ENCODE results near the gene CSMD2. TPM values are rescaled to one million over a fixed set of nuclear protein-coding genes. Genes with fewer than 3 reads are reported as not detected.

Gene CSMD2
- polyA plus RNA-seq, 1 donor = 0.36 TPM

DNA sequence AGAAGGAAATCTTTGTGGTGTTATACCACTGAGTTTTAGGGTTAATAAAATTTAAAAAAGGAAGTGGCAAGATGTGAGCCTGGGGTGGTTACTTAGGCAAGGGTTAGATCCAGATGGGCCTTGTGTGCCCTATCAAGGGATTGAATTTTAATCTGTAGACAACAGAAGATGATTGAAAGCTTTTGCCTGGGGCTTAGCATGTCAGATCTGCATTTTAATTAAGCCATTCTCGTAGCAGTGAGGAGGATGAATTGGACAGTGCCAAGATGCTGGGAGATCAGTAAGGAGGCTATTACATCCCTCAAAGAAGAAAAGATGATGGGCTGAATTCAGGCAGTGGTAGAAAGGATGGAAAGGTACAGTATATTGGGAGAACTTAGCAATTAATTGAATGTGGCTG lies 258.9 kb downstream of the CSMD2 start:
- H3K27ac ChIP-seq (ENCODE audit: low read length) = no peak overlapping the region
- no peaks in the 10 kb centered on the region for H3K36me3 ChIP-seq (ENCODE audit: control insufficient read depth, insufficient read depth, low read length)
- no peaks in the 10 kb centered on the region for H3K9me3 ChIP-seq (ENCODE audit: control insufficient read depth, low read depth, low read length)
- no peak overlapping the region for H3K4me3 ChIP-seq (ENCODE audit: low read length)
- H3K27me3 ChIP-seq (ENCODE audit: control insufficient read depth, insufficient read depth, low read length) = peaks cover 3% of the 10 kb centered on the region
- no peaks in the 10 kb centered on the region for H3K4me1 ChIP-seq (ENCODE audit: control insufficient read depth, insufficient read depth, low read length)
- no CpG with 5 or more reads among the region's 1 CpG for WGBS (ENCODE audit: insufficient coverage, low lambda C conversion rate)
- DNase-seq = no peak

DNA sequence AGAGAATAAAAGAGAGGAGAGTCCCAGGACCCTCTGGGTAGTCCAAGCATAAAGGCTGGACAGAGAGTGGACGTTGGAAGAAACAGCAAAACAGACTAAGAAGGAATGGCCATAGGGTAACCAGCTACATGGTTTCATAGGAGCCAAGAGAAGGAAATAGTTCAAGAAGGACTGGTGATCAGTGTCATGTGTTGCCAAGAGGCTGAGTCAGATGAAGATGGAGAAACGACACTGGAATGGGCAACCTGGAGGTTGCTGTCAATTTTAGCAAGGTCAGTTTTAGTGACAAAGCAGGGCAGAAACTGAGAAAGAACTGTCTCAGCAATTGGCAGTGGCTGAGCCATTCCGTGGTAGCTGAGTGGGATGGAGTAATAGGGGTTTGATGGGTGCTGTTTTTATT lies 259.8 kb downstream of the CSMD2 start:
- 100% methylated on average over 1 of the region's 3 CpGs for WGBS (ENCODE audit: insufficient coverage, low lambda C conversion rate)
- peaks cover 3% of the 10 kb centered on the region for H3K27me3 ChIP-seq (ENCODE audit: control insufficient read depth, insufficient read depth, low read length)
- no peaks in the 10 kb centered on the region for H3K9me3 ChIP-seq (ENCODE audit: control insufficient read depth, low read depth, low read length)
- H3K4me1 ChIP-seq (ENCODE audit: control insufficient read depth, insufficient read depth, low read length) = no peaks in the 10 kb centered on the region
- no peak overlapping the region for H3K27ac ChIP-seq (ENCODE audit: low read length)
- no peak overlapping the region for H3K4me3 ChIP-seq (ENCODE audit: low read length)
- no peak for DNase-seq
- no peaks in the 10 kb centered on the region for H3K36me3 ChIP-seq (ENCODE audit: control insufficient read depth, insufficient read depth, low read length)

DNA sequence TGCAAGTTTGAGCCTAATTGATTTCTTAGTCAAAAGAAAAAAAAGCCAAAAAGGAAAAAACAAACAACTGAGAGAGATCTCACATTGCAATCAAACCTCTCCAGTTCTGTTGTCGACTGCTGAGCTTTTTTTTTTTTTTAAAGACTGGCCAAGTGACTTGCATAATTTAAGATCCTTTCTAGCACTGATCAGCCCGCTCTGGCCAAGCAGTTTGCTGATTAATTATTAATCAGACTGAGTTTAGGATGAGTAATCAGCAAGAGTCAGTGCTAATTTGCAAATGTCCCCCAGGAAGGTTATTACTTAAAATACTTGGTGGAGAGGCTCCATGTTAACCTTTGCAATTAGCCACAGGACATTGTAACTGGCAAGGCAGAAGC lies 261.8 kb downstream of the CSMD2 start:
- H3K27me3 ChIP-seq (ENCODE audit: control insufficient read depth, insufficient read depth, low read length) = peaks cover 3% of the 10 kb centered on the region
- H3K27ac ChIP-seq (ENCODE audit: low read length) = no peak overlapping the region
- WGBS (ENCODE audit: insufficient coverage, low lambda C conversion rate) = no CpG with 5 or more reads among the region's 2 CpGs
- no peaks in the 10 kb centered on the region for H3K9me3 ChIP-seq (ENCODE audit: control insufficient read depth, low read depth, low read length)
- DNase-seq = no peak
- H3K36me3 ChIP-seq (ENCODE audit: control insufficient read depth, insufficient read depth, low read length) = no peaks in the 10 kb centered on the region
- H3K4me3 ChIP-seq (ENCODE audit: low read length) = no peak overlapping the region
- H3K4me1 ChIP-seq (ENCODE audit: control insufficient read depth, insufficient read depth, low read length) = no peaks in the 10 kb centered on the region

DNA sequence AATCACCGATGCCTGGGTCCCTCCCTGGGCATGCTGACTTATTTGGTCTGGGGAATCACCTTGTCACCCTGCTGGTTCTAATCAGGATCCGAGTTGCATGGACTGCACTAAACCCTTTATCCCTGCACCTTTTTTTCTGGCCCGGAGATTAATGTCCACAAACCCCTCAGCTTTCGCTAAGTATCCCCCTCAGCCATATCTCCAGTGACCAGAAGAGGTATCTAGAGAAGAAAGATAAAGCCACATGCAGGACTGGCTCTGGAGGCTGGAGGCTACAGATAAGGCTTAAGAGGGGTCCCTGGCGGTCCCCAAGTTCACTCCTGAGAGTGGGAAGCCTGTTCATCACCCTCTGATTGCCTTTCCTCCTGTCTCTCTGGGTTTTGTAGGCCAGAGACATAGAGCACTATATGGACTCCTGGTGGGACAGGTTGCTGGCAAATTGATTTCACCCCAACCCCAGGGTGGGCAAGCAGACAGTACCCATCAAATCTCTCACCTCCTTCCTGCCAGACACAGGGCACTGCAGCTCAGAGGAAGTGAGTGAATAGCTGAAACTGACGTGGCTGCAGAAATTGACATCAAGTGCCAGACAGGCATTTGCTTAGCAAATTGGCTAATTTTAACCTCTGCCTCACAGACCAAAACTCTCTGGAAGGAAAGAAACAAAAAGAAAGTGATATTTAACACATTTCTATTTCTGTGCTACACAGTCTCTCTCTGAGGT lies 262.4 kb downstream of the CSMD2 start:
- Histone ChIP-seq H3K27me3 (ENCODE audit: control insufficient read depth, insufficient read depth, low read length) (peaks cover 3% of the 10 kb centered on the region), H3K4me3 (ENCODE audit: low read length) (no peak overlapping the region), H3K9me3 (ENCODE audit: control insufficient read depth, low read depth, low read length) (no peaks in the 10 kb centered on the region), H3K4me1 (ENCODE audit: control insufficient read depth, insufficient read depth, low read length) (no peaks in the 10 kb centered on the region), H3K36me3 (ENCODE audit: control insufficient read depth, insufficient read depth, low read length) (no peaks in the 10 kb centered on the region), H3K27ac (ENCODE audit: low read length) (no peak overlapping the region)
- 20% methylated on average over 1 of the region's 6 CpGs for WGBS (ENCODE audit: insufficient coverage, low lambda C conversion rate)
- no peak for DNase-seq

DNA sequence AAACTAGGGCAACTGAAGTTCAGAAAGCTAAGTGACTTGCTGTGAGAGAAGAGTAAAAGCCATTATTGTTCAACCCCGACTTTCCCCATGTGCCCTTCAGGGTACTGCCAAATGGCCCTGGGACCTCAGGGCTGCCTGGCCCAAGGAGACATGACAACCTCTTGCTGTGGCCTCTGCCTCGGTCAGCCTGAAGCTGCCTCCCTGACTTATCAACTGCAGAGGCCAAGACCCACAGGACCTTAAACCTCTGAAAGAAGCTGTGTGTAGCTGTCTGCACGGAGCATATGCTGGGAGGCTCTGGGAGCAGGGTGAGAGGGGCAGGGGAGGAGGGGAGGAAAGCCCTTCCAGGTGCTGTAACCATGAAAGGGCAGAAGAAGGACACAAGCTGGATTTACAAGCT lies 265.3 kb downstream of the CSMD2 start:
- no peak for DNase-seq
- no peaks in the 10 kb centered on the region for H3K4me1 ChIP-seq (ENCODE audit: control insufficient read depth, insufficient read depth, low read length)
- no peak overlapping the region for H3K4me3 ChIP-seq (ENCODE audit: low read length)
- no peaks in the 10 kb centered on the region for H3K9me3 ChIP-seq (ENCODE audit: control insufficient read depth, low read depth, low read length)
- H3K36me3 ChIP-seq (ENCODE audit: control insufficient read depth, insufficient read depth, low read length) = no peaks in the 10 kb centered on the region
- no CpG with 5 or more reads among the region's 3 CpGs for WGBS (ENCODE audit: insufficient coverage, low lambda C conversion rate)
- no peak overlapping the region for H3K27ac ChIP-seq (ENCODE audit: low read length)
- peaks cover 3% of the 10 kb centered on the region for H3K27me3 ChIP-seq (ENCODE audit: control insufficient read depth, insufficient read depth, low read length)

DNA sequence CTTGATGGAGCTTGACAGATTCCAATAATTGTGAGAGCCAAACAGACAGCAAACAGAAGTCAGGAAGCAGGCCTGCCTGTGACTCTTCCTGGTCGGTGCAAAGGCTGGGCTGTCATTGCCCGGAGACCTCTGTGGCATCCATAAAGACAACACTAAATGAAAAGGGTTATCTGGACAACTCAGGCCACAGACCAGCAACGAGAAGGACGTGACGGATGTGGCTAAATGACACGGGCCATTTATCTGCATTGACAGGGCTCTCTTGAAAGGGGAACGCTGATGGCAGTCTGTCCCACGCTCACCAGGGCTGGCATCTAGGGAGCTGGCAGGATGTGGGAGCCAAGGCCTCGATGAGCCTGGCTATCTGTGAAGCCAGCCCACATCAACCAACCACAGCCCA lies 266.1 kb downstream of the CSMD2 start:
- WGBS (ENCODE audit: insufficient coverage, low lambda C conversion rate) = no CpG with 5 or more reads among the region's 9 CpGs
- Histone ChIP-seq H3K9me3 (ENCODE audit: control insufficient read depth, low read depth, low read length) (no peaks in the 10 kb centered on the region), H3K4me3 (ENCODE audit: low read length) (no peak overlapping the region), H3K27ac (ENCODE audit: low read length) (no peak overlapping the region), H3K4me1 (ENCODE audit: control insufficient read depth, insufficient read depth, low read length) (no peaks in the 10 kb centered on the region), H3K36me3 (ENCODE audit: control insufficient read depth, insufficient read depth, low read length) (no peaks in the 10 kb centered on the region), H3K27me3 (ENCODE audit: control insufficient read depth, insufficient read depth, low read length) (peaks cover 3% of the 10 kb centered on the region)
- no peak for DNase-seq

DNA sequence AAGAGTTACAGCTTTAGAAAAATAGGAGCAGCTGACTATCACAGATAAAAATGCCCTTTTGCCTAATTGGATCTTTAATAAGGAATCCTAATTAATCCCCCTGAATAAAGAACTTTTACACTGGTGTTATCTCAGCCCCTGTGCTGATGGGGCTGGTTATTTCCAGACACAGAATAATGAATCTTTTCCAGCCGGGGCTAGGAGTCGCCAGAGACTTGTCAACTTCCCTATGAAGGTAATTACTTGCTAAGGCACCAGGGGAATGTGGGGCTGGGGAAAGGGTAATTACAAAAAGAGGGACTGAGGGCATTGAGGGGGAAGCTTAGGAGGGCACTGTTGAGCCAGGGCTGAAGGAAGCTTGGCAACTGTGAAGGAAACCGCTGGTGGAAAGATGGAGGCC lies 266.6 kb downstream of the CSMD2 start:
- Histone ChIP-seq H3K27me3 (ENCODE audit: control insufficient read depth, insufficient read depth, low read length) (peaks cover 3% of the 10 kb centered on the region), H3K4me1 (ENCODE audit: control insufficient read depth, insufficient read depth, low read length) (no peaks in the 10 kb centered on the region), H3K27ac (ENCODE audit: low read length) (no peak overlapping the region), H3K36me3 (ENCODE audit: control insufficient read depth, insufficient read depth, low read length) (no peaks in the 10 kb centered on the region), H3K4me3 (ENCODE audit: low read length) (no peak overlapping the region), H3K9me3 (ENCODE audit: control insufficient read depth, low read depth, low read length) (no peaks in the 10 kb centered on the region)
- no CpG with 5 or more reads among the region's 3 CpGs for WGBS (ENCODE audit: insufficient coverage, low lambda C conversion rate)
- no peak for DNase-seq

DNA sequence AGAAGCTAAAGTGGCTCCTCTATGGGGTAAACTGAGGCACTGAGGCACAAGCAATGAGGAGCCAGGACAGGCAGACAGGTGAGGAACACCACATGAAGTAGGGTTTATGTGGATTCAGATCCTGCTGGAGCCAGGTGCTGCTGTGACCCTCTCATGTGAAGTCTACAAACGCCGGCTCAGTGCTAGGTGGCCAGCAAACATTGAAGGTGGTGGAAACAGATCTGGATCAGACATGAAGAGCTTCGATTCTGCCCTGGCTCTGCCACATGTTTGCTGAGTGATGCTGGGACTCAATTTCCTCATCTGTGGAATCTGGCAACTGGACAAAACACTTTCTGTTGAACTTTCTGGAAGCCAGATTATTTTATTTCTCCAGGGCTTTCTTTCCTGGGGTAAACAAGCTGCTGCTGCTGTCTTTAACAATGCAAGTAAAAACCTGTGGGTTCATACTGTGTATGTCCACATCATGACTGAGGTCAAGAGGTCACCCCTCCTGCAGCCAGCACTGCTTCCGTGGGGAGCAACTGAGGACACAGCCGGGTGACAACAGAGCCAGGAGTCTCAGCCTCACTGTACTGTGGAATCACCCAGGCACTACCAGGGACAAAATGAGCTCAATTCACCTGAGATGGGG lies 267.8 kb downstream of the CSMD2 start:
- WGBS (ENCODE audit: insufficient coverage, low lambda C conversion rate) = 100% methylated on average over 2 of the region's 5 CpGs
- Histone ChIP-seq H3K4me3 (ENCODE audit: low read length) (no peak overlapping the region), H3K4me1 (ENCODE audit: control insufficient read depth, insufficient read depth, low read length) (no peaks in the 10 kb centered on the region), H3K27me3 (ENCODE audit: control insufficient read depth, insufficient read depth, low read length) (no peaks in the 10 kb centered on the region), H3K9me3 (ENCODE audit: control insufficient read depth, low read depth, low read length) (no peaks in the 10 kb centered on the region), H3K27ac (ENCODE audit: low read length) (no peak overlapping the region), H3K36me3 (ENCODE audit: control insufficient read depth, insufficient read depth, low read length) (no peaks in the 10 kb centered on the region)
- DNase-seq = no peak

DNA sequence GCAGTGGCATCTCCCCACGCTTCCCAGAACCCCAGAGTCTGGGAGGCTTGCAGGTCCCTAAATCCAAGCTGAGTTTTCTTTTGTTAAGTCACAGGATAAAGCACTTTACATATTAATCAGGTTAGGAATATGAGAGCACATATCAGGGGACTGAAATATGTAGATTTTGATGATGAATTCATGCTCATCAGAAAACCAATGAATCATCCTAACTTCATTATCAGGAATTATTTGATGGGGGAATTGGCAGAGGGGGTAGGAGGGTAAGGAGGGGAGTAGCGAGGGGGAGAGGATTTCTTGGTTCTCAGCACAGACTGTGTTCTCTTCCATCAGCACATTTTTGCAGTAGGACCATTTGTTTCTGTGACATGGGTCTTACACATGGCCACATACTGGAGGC lies 269.1 kb downstream of the CSMD2 start:
- H3K36me3 ChIP-seq (ENCODE audit: control insufficient read depth, insufficient read depth, low read length) = no peaks in the 10 kb centered on the region
- no peaks in the 10 kb centered on the region for H3K4me1 ChIP-seq (ENCODE audit: control insufficient read depth, insufficient read depth, low read length)
- no peak overlapping the region for H3K4me3 ChIP-seq (ENCODE audit: low read length)
- DNase-seq = no peak
- H3K27ac ChIP-seq (ENCODE audit: low read length) = no peak overlapping the region
- no peaks in the 10 kb centered on the region for H3K9me3 ChIP-seq (ENCODE audit: control insufficient read depth, low read depth, low read length)
- no CpG with 5 or more reads among the region's 2 CpGs for WGBS (ENCODE audit: insufficient coverage, low lambda C conversion rate)
- H3K27me3 ChIP-seq (ENCODE audit: control insufficient read depth, insufficient read depth, low read length) = no peaks in the 10 kb centered on the region

DNA sequence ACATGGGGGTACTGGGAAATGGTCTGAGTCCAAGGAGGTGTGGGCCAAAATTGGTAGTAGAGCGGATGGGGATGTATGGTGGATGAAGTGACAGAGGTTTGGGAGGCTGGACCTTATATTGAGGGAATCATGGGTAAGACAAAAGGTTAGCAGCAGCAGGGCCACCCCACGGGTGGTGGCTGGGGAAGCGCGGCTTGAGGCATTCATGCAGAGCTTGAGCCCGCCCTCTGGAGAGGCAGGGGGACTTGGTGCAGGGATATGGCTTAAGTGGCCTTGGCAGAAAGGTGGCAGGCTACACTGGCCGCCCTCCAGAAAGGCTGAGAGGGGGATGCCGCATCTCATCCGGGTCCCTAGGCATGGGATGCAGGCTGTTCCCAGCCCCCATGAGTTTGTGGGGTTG lies 269.6 kb downstream of the CSMD2 start:
- WGBS (ENCODE audit: insufficient coverage, low lambda C conversion rate) = 100% methylated on average over 1 of the region's 8 CpGs
- Histone ChIP-seq H3K4me1 (ENCODE audit: control insufficient read depth, insufficient read depth, low read length) (no peaks in the 10 kb centered on the region), H3K9me3 (ENCODE audit: control insufficient read depth, low read depth, low read length) (no peaks in the 10 kb centered on the region), H3K4me3 (ENCODE audit: low read length) (no peak overlapping the region), H3K27ac (ENCODE audit: low read length) (no peak overlapping the region), H3K27me3 (ENCODE audit: control insufficient read depth, insufficient read depth, low read length) (no peaks in the 10 kb centered on the region), H3K36me3 (ENCODE audit: control insufficient read depth, insufficient read depth, low read length) (no peaks in the 10 kb centered on the region)
- no peak for DNase-seq
